OCI-LY3 (cell line): Measurements from ENCODE around the gene CNTNAP2.

ENCODE experiments used
- H2AFZ ChIP-seq: fragments of 200-600, 300-600 bp; shearing (Covaris generic); 2 replicates; pipeline ENCODE4 v1.6.0; 2014; ENCODE audit warnings: antibody characterized with exemption, low read depth, low read length
- H3K27ac ChIP-seq: fragments of 200-600, 300-600 bp; sonication (generic); 2 replicates; pipeline ENCODE4 v1.5.1; 2014; ENCODE audit warnings: mild to moderate bottlenecking, low read length, moderate library complexity, mixed read lengths
- H3K27me3 ChIP-seq: fragments of 200-600, 300-600 bp; sonication (generic); 2 replicates; pipeline ENCODE4 v1.6.1; 2014; ENCODE audit warnings: low read depth, low read length, mixed read lengths
- H3K36me3 ChIP-seq: fragments of 200-600, 300-600 bp; sonication (generic); replicated peaks from 2 replicates; pipeline ENCODE3; 2014; ENCODE audit warnings: low read depth, low read length, mixed read lengths
- H3K4me1 ChIP-seq: fragments of 300-600, 200-600 bp; sonication (generic); 2 replicates; pipeline ENCODE4 v1.6.1; 2014; ENCODE audit warnings: low read length, mixed read lengths
- H3K4me2 ChIP-seq: fragments of 200-600, 300-600 bp; sonication (generic); 2 replicates; pipeline ENCODE4 v1.6.1; 2014; ENCODE audit warnings: low read length, mixed read lengths
- H3K4me3 ChIP-seq: fragments of 300-600, 200-600 bp; sonication (generic); 2 replicates; pipeline ENCODE4 v1.5.1; 2014; ENCODE audit warnings: antibody characterized with exemption, mild to moderate bottlenecking, low read length, moderate library complexity
- H3K79me2 ChIP-seq: fragments of 300-600, 200-600 bp; shearing (Covaris generic); 2 replicates; pipeline ENCODE4 v1.6.1; 2014; ENCODE audit warnings: mild to moderate bottlenecking, low read length, mixed read lengths
- H3K9ac ChIP-seq: fragments of 300-600, 200-600 bp; shearing (Covaris generic); 2 replicates; pipeline ENCODE4 v1.6.0; 2014; ENCODE audit warnings: mild to moderate bottlenecking, low read length, moderate library complexity
- H3K9me3 ChIP-seq: fragments of 200-600, 300-600 bp; shearing (Covaris generic); 2 replicates; pipeline ENCODE4 v1.6.1; 2014; ENCODE audit warnings: low read length, mixed read lengths; ENCODE audit not compliant: insufficient read depth
- H4K20me1 ChIP-seq: fragments of 200-600, 300-600 bp; sonication (generic); 2 replicates; pipeline ENCODE4 v1.6.1; 2016; ENCODE audit warnings: low read length, mixed read lengths; ENCODE audit not compliant: insufficient read depth
- EZH2phosphoT487 ChIP-seq: fragments of 200-600 bp; shearing (Covaris generic); IDR thresholded peaks from 2 replicates; pipeline ENCODE4 v1.6.1; 2018; ENCODE audit warnings: antibody characterized with exemption, mixed run types, low read depth
- TF ChIP-seq, protein P1 (sequence below): fragments of 200-600, 300-600 bp; sonication (generic); IDR thresholded peaks from 2 replicates; pipeline ENCODE4 v1.5.1; 2014; ENCODE audit warnings: antibody characterized with exemption, low read length, low read depth

Gene CNTNAP2

DNA sequence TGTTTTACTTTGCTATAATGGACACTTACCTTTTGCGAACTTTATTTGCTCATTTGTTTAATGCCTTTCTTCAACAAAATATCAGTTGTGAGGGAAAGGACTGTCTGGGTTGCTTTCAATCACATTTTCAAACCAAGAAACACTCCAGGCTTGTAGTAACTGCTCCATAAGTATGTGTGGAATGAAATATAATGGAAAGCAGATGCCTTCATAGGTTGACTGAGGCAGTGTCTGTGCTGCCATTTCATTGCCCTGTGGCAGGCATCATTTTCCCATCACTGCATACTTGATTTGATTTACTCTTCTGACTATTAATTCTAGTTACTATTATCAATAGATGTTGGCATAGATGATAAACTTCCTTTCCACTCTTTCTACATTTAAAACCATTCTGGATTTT, 762.3 kb downstream of the CNTNAP2 start:
- Histone ChIP-seq H3K27me3 (no peaks in the 10 kb centered on the region), H3K4me2 (no peak overlapping the region), H2AFZ (no peak overlapping the region), H3K27ac (no peak overlapping the region), H3K9ac (no peak overlapping the region), H3K4me1 (no peaks in the 10 kb centered on the region), H3K4me3 (no peak overlapping the region), H4K20me1 (no peaks in the 10 kb centered on the region), H3K79me2 (no peaks in the 10 kb centered on the region), H3K36me3 (no peaks in the 10 kb centered on the region), H3K9me3 (no peaks in the 10 kb centered on the region)
- TF ChIP-seq, protein P1, sequence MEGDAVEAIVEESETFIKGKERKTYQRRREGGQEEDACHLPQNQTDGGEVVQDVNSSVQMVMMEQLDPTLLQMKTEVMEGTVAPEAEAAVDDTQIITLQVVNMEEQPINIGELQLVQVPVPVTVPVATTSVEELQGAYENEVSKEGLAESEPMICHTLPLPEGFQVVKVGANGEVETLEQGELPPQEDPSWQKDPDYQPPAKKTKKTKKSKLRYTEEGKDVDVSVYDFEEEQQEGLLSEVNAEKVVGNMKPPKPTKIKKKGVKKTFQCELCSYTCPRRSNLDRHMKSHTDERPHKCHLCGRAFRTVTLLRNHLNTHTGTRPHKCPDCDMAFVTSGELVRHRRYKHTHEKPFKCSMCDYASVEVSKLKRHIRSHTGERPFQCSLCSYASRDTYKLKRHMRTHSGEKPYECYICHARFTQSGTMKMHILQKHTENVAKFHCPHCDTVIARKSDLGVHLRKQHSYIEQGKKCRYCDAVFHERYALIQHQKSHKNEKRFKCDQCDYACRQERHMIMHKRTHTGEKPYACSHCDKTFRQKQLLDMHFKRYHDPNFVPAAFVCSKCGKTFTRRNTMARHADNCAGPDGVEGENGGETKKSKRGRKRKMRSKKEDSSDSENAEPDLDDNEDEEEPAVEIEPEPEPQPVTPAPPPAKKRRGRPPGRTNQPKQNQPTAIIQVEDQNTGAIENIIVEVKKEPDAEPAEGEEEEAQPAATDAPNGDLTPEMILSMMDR, result no peak
- TF ChIP-seq EZH2phosphoT487, result no peak

DNA sequence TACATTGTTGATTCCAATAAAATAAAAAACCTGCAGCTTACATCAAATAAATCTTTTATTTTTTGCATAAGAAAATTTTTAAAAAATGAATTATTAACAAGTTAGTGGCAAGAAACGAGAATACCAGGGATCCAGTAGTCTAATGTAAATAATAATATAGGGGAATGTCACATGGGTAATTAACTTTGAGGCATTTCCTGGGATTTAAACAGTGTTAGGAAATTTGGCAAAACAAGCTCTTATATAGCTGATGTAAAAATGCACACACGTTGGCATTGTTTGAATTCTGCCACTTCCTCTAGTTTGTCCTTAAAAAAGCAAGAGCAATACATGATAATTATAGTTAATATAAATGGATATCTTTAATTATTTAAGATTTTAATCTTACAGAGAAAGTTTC, 768.6 kb downstream of the CNTNAP2 start:
- Histone ChIP-seq H3K79me2 (no peaks in the 10 kb centered on the region), H3K9me3 (no peaks in the 10 kb centered on the region), H3K4me1 (no peaks in the 10 kb centered on the region), H2AFZ (no peak overlapping the region), H3K27me3 (no peaks in the 10 kb centered on the region), H3K9ac (no peak overlapping the region), H3K27ac (no peak overlapping the region), H3K4me2 (no peak overlapping the region), H3K4me3 (no peak overlapping the region), H3K36me3 (no peaks in the 10 kb centered on the region), H4K20me1 (no peaks in the 10 kb centered on the region)
- no peak for TF ChIP-seq EZH2phosphoT487
- TF ChIP-seq, protein P1, result no peak

DNA sequence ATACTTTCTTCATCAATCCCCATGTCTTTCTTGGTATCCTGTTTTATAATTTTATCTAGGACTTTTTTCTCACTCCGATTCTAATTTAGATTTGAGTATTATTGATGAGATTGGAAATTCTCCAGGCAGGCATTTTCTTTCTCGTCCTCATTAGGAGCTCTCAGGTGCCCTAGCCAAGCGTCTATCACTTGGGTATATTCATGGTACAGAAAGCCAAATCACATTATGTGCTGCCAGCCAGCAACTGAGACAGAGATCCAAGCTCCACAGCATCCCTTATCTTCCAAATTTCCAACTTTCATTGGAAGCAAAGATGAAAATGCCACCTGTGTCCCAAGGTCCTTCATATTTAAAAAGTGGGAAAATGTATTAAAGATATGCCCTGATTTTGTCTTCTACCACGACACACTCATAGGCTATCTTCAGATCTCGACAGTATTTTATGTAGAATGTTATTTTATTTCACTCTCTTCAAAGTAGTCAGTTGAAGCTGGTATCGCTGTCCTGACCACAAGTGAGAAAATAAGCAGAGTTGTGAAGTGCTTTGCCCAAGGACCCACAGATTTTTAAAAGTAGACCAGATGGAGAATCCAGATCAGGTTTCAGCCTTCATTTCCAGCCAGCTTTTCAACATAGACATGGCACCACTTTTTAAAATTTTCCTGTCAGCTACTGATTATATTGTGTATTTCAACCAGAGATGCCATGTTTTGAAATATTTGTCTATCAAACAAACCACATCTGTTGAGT, 773.4 kb downstream of the CNTNAP2 start:
- no peaks in the 10 kb centered on the region for H3K4me1 ChIP-seq
- no peak overlapping the region for H2AFZ ChIP-seq
- no peaks in the 10 kb centered on the region for H4K20me1 ChIP-seq
- H3K4me3 ChIP-seq, result no peak overlapping the region
- no peak overlapping the region for H3K27ac ChIP-seq
- no peaks in the 10 kb centered on the region for H3K36me3 ChIP-seq
- no peaks in the 10 kb centered on the region for H3K9me3 ChIP-seq
- H3K79me2 ChIP-seq, result no peaks in the 10 kb centered on the region
- no peak overlapping the region for H3K9ac ChIP-seq
- no peaks in the 10 kb centered on the region for H3K27me3 ChIP-seq
- no peak overlapping the region for H3K4me2 ChIP-seq
- TF ChIP-seq, protein P1, result no peak
- TF ChIP-seq EZH2phosphoT487, result no peak

DNA sequence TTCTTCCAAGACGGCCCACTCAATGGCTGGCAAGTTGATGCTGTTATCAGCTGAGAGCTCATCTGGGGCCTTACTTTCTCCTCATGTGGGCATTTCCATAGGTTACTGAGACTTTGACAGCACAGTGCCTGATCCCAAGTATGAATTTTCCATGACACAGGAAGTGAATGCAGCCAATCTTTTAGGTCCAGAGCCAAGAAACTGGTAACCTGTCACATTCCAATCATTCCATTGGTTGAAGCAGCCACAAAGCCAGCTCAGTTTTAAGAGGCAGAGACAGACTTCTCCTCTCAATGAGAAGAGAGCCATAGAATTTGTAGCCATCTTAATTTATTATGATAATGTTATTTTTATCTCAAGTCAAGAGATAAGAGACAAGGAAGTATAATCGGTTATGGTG, 775.5 kb downstream of the CNTNAP2 start:
- no peaks in the 10 kb centered on the region for H3K4me1 ChIP-seq
- no peaks in the 10 kb centered on the region for H3K79me2 ChIP-seq
- H3K27ac ChIP-seq, result no peak overlapping the region
- H4K20me1 ChIP-seq, result no peaks in the 10 kb centered on the region
- no peaks in the 10 kb centered on the region for H3K36me3 ChIP-seq
- no peaks in the 10 kb centered on the region for H3K9me3 ChIP-seq
- no peak overlapping the region for H3K4me3 ChIP-seq
- H2AFZ ChIP-seq, result no peak overlapping the region
- H3K4me2 ChIP-seq, result no peak overlapping the region
- no peaks in the 10 kb centered on the region for H3K27me3 ChIP-seq
- no peak overlapping the region for H3K9ac ChIP-seq
- TF ChIP-seq, protein P1, result no peak
- TF ChIP-seq EZH2phosphoT487, result no peak
